Endothelial cell of umbilical vein (primary cell): ENCODE measurements around the gene PIM3. TPM values are rescaled to one million over a fixed set of nuclear protein-coding genes. Genes with fewer than 3 reads are reported as not detected.

Experiments
- BruUV-seq: library from RNA; stranded (reverse); fragments of 400-500 nt; replicated peaks from 2 replicates; lab custom pipeline; 2021; lab: Mats Ljungman, UMichigan
- CTCF ChIA-PET: fragments of 300-600, 350-600 bp; sonication (Branson Sonifier 250); formaldehyde crosslinking; loops from one replicate; lab custom pipeline; 2021; ENCODE audit warnings: antibody characterized with exemption, inconsistent platforms; lab: Charles Lee
- POLR2A ChIA-PET: fragments of 300-600, 350-600 bp; sonication (Branson Sonifier 250); formaldehyde crosslinking; loops from one replicate; lab custom pipeline; 2021; ENCODE audit warnings: antibody characterized with exemption, inconsistent platforms; lab: Charles Lee
- DNase-seq: peaks from one replicate; pipeline ENCODE4 v3.0.0-alpha.2; 2011; ENCODE audit warnings: low read depth, low spot score
- FAIRE-seq: peaks from 2 replicates; lab custom pipeline; 2011; peaks lifted over from hg19 to GRCh38; lab: Jason Lieb, UNC
- H2AFZ ChIP-seq: 2 replicates; pipeline ENCODE4 v1.6.0; 2012; ENCODE audit warnings: low read depth, low read length, control low read depth, inconsistent platforms
- H3K27ac ChIP-seq: 2 replicates; pipeline ENCODE4 v1.5.1; 2011; ENCODE audit warnings: low read depth, mild to moderate bottlenecking, control low read depth, low read length, moderate library complexity; ENCODE audit not compliant: insufficient read depth
- H3K27me3 ChIP-seq, 2 experiments: 2 replicates each; pipeline versions ENCODE4 v1.6.0 to v1.6.1; 2011; ENCODE audit warnings: low read length in 2 of 2, mixed read lengths in 1 of 2; ENCODE audit not compliant: control insufficient read depth in 2 of 2, insufficient read depth in 2 of 2
- H3K36me3 ChIP-seq, 2 experiments: 2 replicates in 1 of 2; 3 replicates in 1 of 2; pipeline ENCODE4 v1.5.1; 2011; ENCODE audit warnings: low read length in 2 of 2, mild to moderate bottlenecking in 1 of 2, moderate library complexity in 1 of 2; ENCODE audit not compliant: control insufficient read depth in 2 of 2, insufficient read depth in 2 of 2; ENCODE audit errors: extremely low read depth in 1 of 2
- H3K4me1 ChIP-seq: 3 replicates; pipeline ENCODE4 v1.5.1; 2011; ENCODE audit warnings: mild to moderate bottlenecking, low read length; ENCODE audit not compliant: control insufficient read depth, insufficient read depth; ENCODE audit errors: extremely low read depth
- H3K4me2 ChIP-seq: 2 replicates; pipeline ENCODE4 v1.6.1; 2011; ENCODE audit warnings: low read length, control low read depth, mixed read lengths; ENCODE audit not compliant: insufficient read depth
- H3K4me3 ChIP-seq, 3 experiments: fragments of 200-600 bp in 1 of 3; sonication (generic), shearing (Covaris generic) in 1 of 3; replicated peaks in 1 of 3; 2 replicates each; pipeline ENCODE4 v1.5.1; 2011 to 2016; ENCODE audit warnings: control low read depth in 3 of 3, low read length in 3 of 3, mild to moderate bottlenecking in 2 of 3, inconsistent platforms in 1 of 3, low read depth in 1 of 3, moderate library complexity in 1 of 3; ENCODE audit not compliant: insufficient read depth in 1 of 3
- H3K79me2 ChIP-seq: 2 replicates; pipeline ENCODE4 v1.6.0; 2012; ENCODE audit warnings: low read length, inconsistent platforms; ENCODE audit not compliant: control insufficient read depth, insufficient read depth
- H3K9ac ChIP-seq: replicated peaks from 2 replicates; pipeline ENCODE3; 2011; ENCODE audit warnings: low read length, control low read depth; ENCODE audit not compliant: insufficient read depth; ENCODE audit errors: extremely low read depth
- H3K9me1 ChIP-seq: replicated peaks from 3 replicates; pipeline ENCODE4 v1.6.0; 2011; ENCODE audit warnings: mild to moderate bottlenecking, low read length; ENCODE audit not compliant: control insufficient read depth, insufficient read depth; ENCODE audit errors: extremely low read depth
- H3K9me3 ChIP-seq: replicated peaks from 2 replicates; pipeline ENCODE4 v1.5.1; 2012; ENCODE audit warnings: low read length, inconsistent platforms; ENCODE audit not compliant: control insufficient read depth, insufficient read depth
- H4K20me1 ChIP-seq: replicated peaks from 2 replicates; pipeline ENCODE3; 2011; ENCODE audit warnings: mild to moderate bottlenecking, low read length; ENCODE audit not compliant: control insufficient read depth, insufficient read depth; ENCODE audit errors: extremely low read depth
- EZH2 ChIP-seq: IDR thresholded peaks from 2 replicates; pipeline ENCODE4 v1.6.1; 2012; ENCODE audit warnings: borderline replicate concordance, low read depth, mild to moderate bottlenecking, moderate library complexity, low read length, inconsistent platforms; ENCODE audit not compliant: severe bottlenecking
- FOS ChIP-seq: IDR thresholded peaks from 2 replicates; pipeline ENCODE4 v1.6.1; 2011; ENCODE audit warnings: mild to moderate bottlenecking, low read length, moderate library complexity, borderline replicate concordance; ENCODE audit not compliant: insufficient read depth
- GATA2 ChIP-seq: IDR thresholded peaks from 2 replicates; pipeline ENCODE4 v1.7.0; 2011; ENCODE audit warnings: low read depth, mild to moderate bottlenecking, moderate library complexity, mixed read lengths, low read length; ENCODE audit not compliant: insufficient read length, insufficient read depth
- JUN ChIP-seq: IDR thresholded peaks from 2 replicates; pipeline ENCODE4 v1.6.1; 2011; ENCODE audit warnings: borderline replicate concordance, low read depth; ENCODE audit not compliant: insufficient read length, insufficient read depth
- MYC ChIP-seq: IDR thresholded peaks from one replicate; pipeline ENCODE4 v1.6.1; 2011; ENCODE audit warnings: mild to moderate bottlenecking, low read depth, low read length
- POLR2A ChIP-seq: IDR thresholded peaks from 2 replicates; pipeline ENCODE4 v1.6.1; 2012; ENCODE audit warnings: low read depth, mild to moderate bottlenecking, control low read depth, low read length
- POLR2AphosphoS5 ChIP-seq: IDR thresholded peaks from 2 replicates; pipeline ENCODE4 v1.6.1; 2012; ENCODE audit warnings: low read depth, mild to moderate bottlenecking, control low read depth, low read length, moderate library complexity; ENCODE audit not compliant: insufficient read depth
- dilution Hi-C: fragments of 300-500 bp; cut with MboI; formaldehyde crosslinking; loops from one replicate; pipeline ENCODE4 v1.15.0; 2019; ENCODE audit warnings: low sequenced_read_pairs; ENCODE audit not compliant: extremely low pct_ligation_motif_present
- intact Hi-C: fragments of 100-400 bp; cut with micrococcal nuclease; formaldehyde crosslinking; loops from one replicate; pipeline ENCODE4 v1.10.0; 2022
- polyA plus RNA-seq, 4 experiments: library from polyadenylated mRNA; depleted of rRNA in 3 of 4; stranded (reverse) in 3 of 4; unstranded in 1 of 4; fragments of >200 nt; gene quantifications; 2 replicates each; pipeline versions ENCODE4 v1.2.1 to v1.2.3, GENCODE V29; 2011 to 2012; ENCODE audit warnings: missing spikeins in 1 of 4
- total RNA-seq: library from RNA; stranded (reverse); gene quantifications from 2 replicates; pipeline ENCODE4 v1.2.3, GENCODE V29; 2021
- TF ChIP-seq, protein P1 (sequence below), 2 donors: IDR thresholded peaks; 1 replicate in 1 of 2; 2 replicates in 1 of 2; pipeline ENCODE4 v1.5.1; 2011; ENCODE audit warnings: low read length in 2 of 2, mild to moderate bottlenecking in 2 of 2, moderate library complexity in 2 of 2, control low read depth in 1 of 2, inconsistent platforms in 1 of 2, low read depth in 1 of 2; ENCODE audit not compliant: insufficient read depth in 1 of 2; ENCODE audit errors: extremely low read depth in 1 of 2
- TF ChIP-seq, protein P2 (sequence below): IDR thresholded peaks from 2 replicates; pipeline ENCODE4 v1.6.1; 2011; ENCODE audit not compliant: insufficient read depth, insufficient read length

PIM3 gene
- total and polyA plus RNA-seq, 2 donors (not counting 3 experiments of a cell fraction or from before 2014, with no cell fraction given): 131 to 185 TPM

DNA sequence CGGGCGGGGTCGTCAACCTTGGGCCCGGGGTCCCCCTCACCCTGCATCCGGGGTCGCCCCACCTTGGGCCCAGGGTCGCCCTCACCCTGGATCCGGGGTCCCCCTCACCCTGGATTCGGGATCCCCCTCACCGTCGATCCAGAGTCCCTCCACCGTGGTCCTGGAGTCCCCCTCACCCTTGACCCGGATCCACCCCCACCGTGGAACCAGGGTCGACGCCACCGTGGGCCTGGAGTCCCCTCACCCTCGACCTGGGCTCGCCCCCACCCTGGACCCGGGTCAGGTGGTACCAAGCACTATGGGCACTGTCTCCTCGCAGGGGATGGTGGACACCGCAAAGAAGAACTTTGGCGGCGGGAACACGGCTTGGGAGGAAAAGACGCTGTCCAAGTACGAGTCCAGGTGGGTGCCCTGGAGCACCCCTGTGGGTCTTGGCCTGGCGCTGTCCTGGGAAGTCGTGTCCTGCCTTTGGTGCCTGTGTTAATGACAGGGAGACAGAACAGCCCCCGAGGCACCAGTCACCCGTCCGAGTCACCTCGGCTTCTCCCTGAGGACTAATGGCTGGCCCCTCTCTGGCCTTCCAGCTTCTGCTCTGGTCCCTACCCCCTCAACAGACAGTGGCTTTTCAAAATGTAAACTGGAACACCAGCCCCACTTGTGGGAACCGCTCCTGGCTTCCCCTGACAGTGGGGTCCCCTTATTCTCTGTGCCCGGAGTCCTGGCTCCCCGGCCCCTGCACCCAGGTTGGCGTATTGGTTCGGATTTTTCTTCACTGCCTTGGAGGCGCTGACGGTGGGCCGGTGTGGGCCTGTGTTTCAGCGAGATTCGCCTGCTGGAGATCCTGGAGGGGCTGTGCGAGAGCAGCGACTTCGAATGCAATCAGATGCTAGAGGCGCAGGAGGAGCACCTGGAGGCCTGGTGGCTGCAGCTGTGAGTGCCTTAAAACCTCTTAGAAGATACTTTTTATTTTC is 41.4 kb upstream of the PIM3 start:
- no peak for TF ChIP-seq GATA2
- no peak for TF ChIP-seq POLR2AphosphoS5
- TF ChIP-seq EZH2: no peak
- no peak for TF ChIP-seq MYC
- TF ChIP-seq, protein P1, sequence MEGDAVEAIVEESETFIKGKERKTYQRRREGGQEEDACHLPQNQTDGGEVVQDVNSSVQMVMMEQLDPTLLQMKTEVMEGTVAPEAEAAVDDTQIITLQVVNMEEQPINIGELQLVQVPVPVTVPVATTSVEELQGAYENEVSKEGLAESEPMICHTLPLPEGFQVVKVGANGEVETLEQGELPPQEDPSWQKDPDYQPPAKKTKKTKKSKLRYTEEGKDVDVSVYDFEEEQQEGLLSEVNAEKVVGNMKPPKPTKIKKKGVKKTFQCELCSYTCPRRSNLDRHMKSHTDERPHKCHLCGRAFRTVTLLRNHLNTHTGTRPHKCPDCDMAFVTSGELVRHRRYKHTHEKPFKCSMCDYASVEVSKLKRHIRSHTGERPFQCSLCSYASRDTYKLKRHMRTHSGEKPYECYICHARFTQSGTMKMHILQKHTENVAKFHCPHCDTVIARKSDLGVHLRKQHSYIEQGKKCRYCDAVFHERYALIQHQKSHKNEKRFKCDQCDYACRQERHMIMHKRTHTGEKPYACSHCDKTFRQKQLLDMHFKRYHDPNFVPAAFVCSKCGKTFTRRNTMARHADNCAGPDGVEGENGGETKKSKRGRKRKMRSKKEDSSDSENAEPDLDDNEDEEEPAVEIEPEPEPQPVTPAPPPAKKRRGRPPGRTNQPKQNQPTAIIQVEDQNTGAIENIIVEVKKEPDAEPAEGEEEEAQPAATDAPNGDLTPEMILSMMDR (IDR thresholded peaks at IDR 0.05; ENCODE audit: extremely low read depth in 1 of 2, insufficient read depth in 1 of 2, low read depth in 1 of 2, low read length in 2 of 2): no peak
- TF ChIP-seq, protein P2, sequence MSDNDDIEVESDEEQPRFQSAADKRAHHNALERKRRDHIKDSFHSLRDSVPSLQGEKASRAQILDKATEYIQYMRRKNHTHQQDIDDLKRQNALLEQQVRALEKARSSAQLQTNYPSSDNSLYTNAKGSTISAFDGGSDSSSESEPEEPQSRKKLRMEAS: no peak
- TF ChIP-seq FOS: no peak
- no peak for TF ChIP-seq POLR2A
- no peak for TF ChIP-seq JUN
- H3K27ac ChIP-seq: peak overlapping the region; percentile 25
- CTCF ChIA-PET: interaction anchor here (0.9 to 1.5 kb wide), 2 partner anchors 47 to 111 kb away, joined by 3 to 6 read pairs; no protein-coding TSS in a partner anchor
- no peaks in the 10 kb centered on the region for H3K9me3 ChIP-seq
- H4K20me1 ChIP-seq: no peaks in the 10 kb centered on the region
- H3K27me3 ChIP-seq: no peaks in the 10 kb centered on the region
- H3K9me1 ChIP-seq: no peaks in the 10 kb centered on the region
- peaks cover 2 to 8% of the 10 kb centered on the region in 2 experiments for H3K36me3 ChIP-seq
- DNase-seq (no peak), FAIRE-seq (peak; percentile 50)
- H3K4me1 ChIP-seq: peaks cover 14% of the 10 kb centered on the region
- POLR2A ChIA-PET: interaction anchor here (1.5 kb wide), 1 partner anchor 201 kb away, joined by 3 read pairs; no protein-coding TSS in a partner anchor
- H3K4me2 ChIP-seq: peak overlapping the region; percentile 81
- peaks cover 4% of the 10 kb centered on the region for H3K79me2 ChIP-seq
- H3K4me3 ChIP-seq: peak overlapping the region; percentile 48 to 67 (median 62)
- peak overlapping the region; percentile 85 for H2AFZ ChIP-seq
- BruUV-seq: TSS peak; percentile 30
- intact Hi-C loops: loop anchor here (1.0 kb wide), 4 partner anchors 41 to 152 kb away; partner anchors contain the start of genes BRD1, PIM3 and ZBED4
- H3K9ac ChIP-seq: peak overlapping the region; percentile 73
- dilution Hi-C loops: no loop called here
